ENCODE results near the gene NYAP1.

The NYAP1 gene

GRCh38 chr7:100465702-100466311 is 17.9 kb upstream of the NYAP1 start:
- Histone ChIP-seq H3K9ac (ENCODE audit: low read depth, low read length) (no peak overlapping the region), H3K9me3 (ENCODE audit: insufficient read depth, low read depth, low read length) (no peaks in the 10 kb centered on the region), H3K4me3 (ENCODE audit: low read length) (peak overlapping the region; percentile 41; the same call in 1 of the 2 replicates), H3K27ac (ENCODE audit: low read length) (no peak overlapping the region), H3K27me3 (ENCODE audit: insufficient read depth, low read length) (no peaks in the 10 kb centered on the region), H3K4me1 (ENCODE audit: insufficient read depth, low read length) (no peaks in the 10 kb centered on the region), H3K36me3 (ENCODE audit: insufficient read depth, low read depth, low read length) (no peaks in the 10 kb centered on the region)

GRCh38 chr7:100466653-100467605 is 16.8 kb upstream of the NYAP1 start:
- Histone ChIP-seq H3K27ac (ENCODE audit: low read length) (no peak overlapping the region), H3K27me3 (ENCODE audit: insufficient read depth, low read length) (no peaks in the 10 kb centered on the region), H3K36me3 (ENCODE audit: insufficient read depth, low read depth, low read length) (no peaks in the 10 kb centered on the region), H3K4me3 (ENCODE audit: low read length) (no peak overlapping the region), H3K9me3 (ENCODE audit: insufficient read depth, low read depth, low read length) (no peaks in the 10 kb centered on the region), H3K9ac (ENCODE audit: low read depth, low read length) (no peak overlapping the region), H3K4me1 (ENCODE audit: insufficient read depth, low read length) (no peaks in the 10 kb centered on the region)

- H3K27ac ChIP-seq (ENCODE audit: low read length): no peak overlapping the region
- H3K27me3 ChIP-seq (ENCODE audit: insufficient read depth, low read length): no peaks in the 10 kb centered on the region
- no peaks in the 10 kb centered on the region for H3K9me3 ChIP-seq (ENCODE audit: insufficient read depth, low read depth, low read length)
- no peak overlapping the region for H3K9ac ChIP-seq (ENCODE audit: low read depth, low read length)
- no peaks in the 10 kb centered on the region for H3K4me1 ChIP-seq (ENCODE audit: insufficient read depth, low read length)
- H3K4me3 ChIP-seq (ENCODE audit: low read length): no peak overlapping the region
- H3K36me3 ChIP-seq (ENCODE audit: insufficient read depth, low read depth, low read length): 0 out of 2 replicates have a peak, but pooled peaks cover under 1% of the 10 kb centered on the region
Observed at GRCh38 chr7:100467638-100468373, 15.9 kb upstream of the NYAP1 start.

GRCh38 chr7:100469227-100470044 is 14.3 kb upstream of the NYAP1 start:
- Histone ChIP-seq H3K27ac (ENCODE audit: low read length) (no peak overlapping the region), H3K4me1 (ENCODE audit: insufficient read depth, low read length) (no peaks in the 10 kb centered on the region), H3K27me3 (ENCODE audit: insufficient read depth, low read length) (no peaks in the 10 kb centered on the region), H3K9me3 (ENCODE audit: insufficient read depth, low read depth, low read length) (no peaks in the 10 kb centered on the region), H3K4me3 (ENCODE audit: low read length) (no peak overlapping the region), H3K36me3 (ENCODE audit: insufficient read depth, low read depth, low read length) (peaks cover 9% of the 10 kb centered on the region; the same call in 1 of the 2 replicates), H3K9ac (ENCODE audit: low read depth, low read length) (no peak overlapping the region)

- no peak overlapping the region for H3K27ac ChIP-seq (ENCODE audit: low read length)
- no peaks in the 10 kb centered on the region for H3K27me3 ChIP-seq (ENCODE audit: insufficient read depth, low read length)
- H3K36me3 ChIP-seq (ENCODE audit: insufficient read depth, low read depth, low read length): peaks cover 9% of the 10 kb centered on the region; the same call in 1 of the 2 replicates
- H3K9ac ChIP-seq (ENCODE audit: low read depth, low read length): no peak overlapping the region
- H3K4me1 ChIP-seq (ENCODE audit: insufficient read depth, low read length): peaks cover 4% of the 10 kb centered on the region
- no peak overlapping the region for H3K4me3 ChIP-seq (ENCODE audit: low read length)
- no peaks in the 10 kb centered on the region for H3K9me3 ChIP-seq (ENCODE audit: insufficient read depth, low read depth, low read length)
Observed at GRCh38 chr7:100471021-100471420, 12.7 kb upstream of the NYAP1 start.

- peaks cover 9% of the 10 kb centered on the region; the same call in 1 of the 2 replicates for H3K36me3 ChIP-seq (ENCODE audit: insufficient read depth, low read depth, low read length)
- no peak overlapping the region for H3K9ac ChIP-seq (ENCODE audit: low read depth, low read length)
- no peaks in the 10 kb centered on the region for H3K27me3 ChIP-seq (ENCODE audit: insufficient read depth, low read length)
- H3K9me3 ChIP-seq (ENCODE audit: insufficient read depth, low read depth, low read length): no peaks in the 10 kb centered on the region
- H3K27ac ChIP-seq (ENCODE audit: low read length): no peak overlapping the region
- peaks cover 5% of the 10 kb centered on the region for H3K4me1 ChIP-seq (ENCODE audit: insufficient read depth, low read length)
- no peak overlapping the region for H3K4me3 ChIP-seq (ENCODE audit: low read length)
Observed at GRCh38 chr7:100472121-100472851, 11.4 kb upstream of the NYAP1 start.

- Histone ChIP-seq H3K27ac (ENCODE audit: low read length) (no peak overlapping the region), H3K4me3 (ENCODE audit: low read length) (no peak overlapping the region), H3K36me3 (ENCODE audit: insufficient read depth, low read depth, low read length) (peaks cover 9% of the 10 kb centered on the region; the same call in 1 of the 2 replicates), H3K27me3 (ENCODE audit: insufficient read depth, low read length) (no peaks in the 10 kb centered on the region), H3K9ac (ENCODE audit: low read depth, low read length) (no peak overlapping the region), H3K4me1 (ENCODE audit: insufficient read depth, low read length) (peaks cover 5% of the 10 kb centered on the region), H3K9me3 (ENCODE audit: insufficient read depth, low read depth, low read length) (no peaks in the 10 kb centered on the region)
Observed at GRCh38 chr7:100472854-100473499, 10.8 kb upstream of the NYAP1 start.

- H3K27ac ChIP-seq (ENCODE audit: low read length): no peak overlapping the region
Observed at GRCh38 chr7:100475549-100475948, 8.2 kb upstream of the NYAP1 start.

GRCh38 chr7:100476101-100476780 is 7.5 kb upstream of the NYAP1 start:
- no peaks in the 10 kb centered on the region for H3K9me3 ChIP-seq (ENCODE audit: insufficient read depth, low read depth, low read length)
- H3K4me1 ChIP-seq (ENCODE audit: insufficient read depth, low read length): peaks cover 5% of the 10 kb centered on the region
- no peaks in the 10 kb centered on the region for H3K27me3 ChIP-seq (ENCODE audit: insufficient read depth, low read length)
- H3K27ac ChIP-seq (ENCODE audit: low read length): no peak overlapping the region
- peak overlapping the region; percentile 30; the same call in 1 of the 2 replicates for H3K4me3 ChIP-seq (ENCODE audit: low read length)
- peaks cover 9% of the 10 kb centered on the region; the same call in 1 of the 2 replicates for H3K36me3 ChIP-seq (ENCODE audit: insufficient read depth, low read depth, low read length)
- H3K9ac ChIP-seq (ENCODE audit: low read depth, low read length): peak overlapping the region; percentile 41; the same call in 1 of the 2 replicates

More at GRCh38 chr7:100475549-100475948, 8.2 kb upstream of the NYAP1 start:
- H3K36me3 ChIP-seq (ENCODE audit: insufficient read depth, low read depth, low read length): peaks cover 9% of the 10 kb centered on the region; the same call in 1 of the 2 replicates
- H3K9ac ChIP-seq (ENCODE audit: low read depth, low read length): peak overlapping the region; percentile 41; the same call in 1 of the 2 replicates
- no peaks in the 10 kb centered on the region for H3K9me3 ChIP-seq (ENCODE audit: insufficient read depth, low read depth, low read length)
- peak overlapping the region; percentile 30; the same call in 1 of the 2 replicates for H3K4me3 ChIP-seq (ENCODE audit: low read length)
- peaks cover 5% of the 10 kb centered on the region for H3K4me1 ChIP-seq (ENCODE audit: insufficient read depth, low read length)
- H3K27me3 ChIP-seq (ENCODE audit: insufficient read depth, low read length): no peaks in the 10 kb centered on the region

All from iPS-20b (cell line).